Measurements from ENCODE around the gene CABP1. TPM values are rescaled to one million over a fixed set of nuclear protein-coding genes. Genes with fewer than 3 reads are reported as not detected.

The CABP1 gene
- total and polyA plus RNA-seq, 10 of the 15 experiments (the other 5 are each of a cell fraction or from before 2014, with no cell fraction given), result 0.16 to 2.4 (median 0.80) TPM; not detected in 2

Other genes starting within 250 kb of the CABP1 start
Only the 7 nearest of the 11 such genes appear.
- 217 and 280 TPM in 2 replicates for gene DYNLL1, start 144.5 kb upstream of the CABP1 start, total RNA-seq (2014; rRNA removed)
- 341 and 355 TPM in 2 replicates for gene DYNLL1, start 144.5 kb upstream of the CABP1 start, total RNA-seq (2014; rRNA removed; fragmentation: Illumina TruSeq; extraction: Trizol)
- gene DYNLL1, start 144.5 kb upstream of the CABP1 start, total RNA-seq (2021), result 239 and 249 TPM in 2 replicates
- gene DYNLL1, start 144.5 kb upstream of the CABP1 start, polyA plus RNA-seq (2011; rRNA removed), result 366 and 389 TPM in 2 replicates
- 351 and 393 TPM in 2 replicates for gene DYNLL1, start 144.5 kb upstream of the CABP1 start, polyA plus RNA-seq (2014; fragmentation: Illumina TruSeq; extraction: Trizol)
- 100 to 1,000 TPM; 744 to 796 TPM for gene DYNLL1, start 144.5 kb upstream of the CABP1 start, polyA plus RNA-seq (2014; fragmentation: Nextera tagmentation; extraction: Ambion mirVana)
- 342 and 435 TPM in 2 replicates for gene DYNLL1, start 144.5 kb upstream of the CABP1 start, polyA plus RNA-seq (2014; rRNA removed)
- 100 to 1,000 TPM; 586 to 593 TPM for gene DYNLL1, start 144.5 kb upstream of the CABP1 start, polyA plus RNA-seq (2016; fragmentation: Nextera tagmentation; extraction: Ambion mirVana)
- gene COQ5, start 111.5 kb upstream of the CABP1 start, total RNA-seq (2014; rRNA removed), result 43.2 and 47.8 TPM in 2 replicates
- 35.6 and 38.6 TPM in 2 replicates for gene COQ5, start 111.5 kb upstream of the CABP1 start, total RNA-seq (2014; rRNA removed; fragmentation: Illumina TruSeq; extraction: Trizol)
- gene COQ5, start 111.5 kb upstream of the CABP1 start, total RNA-seq (2021), result 30.0 and 32.1 TPM in 2 replicates
- 50.2 and 66.1 TPM in 2 replicates for gene COQ5, start 111.5 kb upstream of the CABP1 start, polyA plus RNA-seq (2011; rRNA removed)
- gene COQ5, start 111.5 kb upstream of the CABP1 start, polyA plus RNA-seq (2014; fragmentation: Illumina TruSeq; extraction: Trizol), result 38.0 and 38.1 TPM in 2 replicates
- gene COQ5, start 111.5 kb upstream of the CABP1 start, polyA plus RNA-seq (2014; fragmentation: Nextera tagmentation; extraction: Ambion mirVana), result 10 to 100 TPM; 24.8 to 32.8 TPM
- 30.4 and 37.6 TPM in 2 replicates for gene COQ5, start 111.5 kb upstream of the CABP1 start, polyA plus RNA-seq (2014; rRNA removed)
- gene COQ5, start 111.5 kb upstream of the CABP1 start, polyA plus RNA-seq (2016; fragmentation: Nextera tagmentation; extraction: Ambion mirVana), result 10 to 100 TPM; 66.1 to 69.3 TPM
- gene RNF10, start 106.3 kb upstream of the CABP1 start, total RNA-seq (2014; rRNA removed), result 39.6 and 48.2 TPM in 2 replicates
- 43.9 and 52.5 TPM in 2 replicates for gene RNF10, start 106.3 kb upstream of the CABP1 start, total RNA-seq (2014; rRNA removed; fragmentation: Illumina TruSeq; extraction: Trizol)
- gene RNF10, start 106.3 kb upstream of the CABP1 start, total RNA-seq (2021), result 118 and 127 TPM in 2 replicates
- gene RNF10, start 106.3 kb upstream of the CABP1 start, polyA plus RNA-seq (2011; rRNA removed), result 64.4 and 70.8 TPM in 2 replicates
- 91.2 and 98.5 TPM in 2 replicates for gene RNF10, start 106.3 kb upstream of the CABP1 start, polyA plus RNA-seq (2014; fragmentation: Illumina TruSeq; extraction: Trizol)
- 10 to 100 TPM; 55.3 to 58.3 TPM for gene RNF10, start 106.3 kb upstream of the CABP1 start, polyA plus RNA-seq (2014; fragmentation: Nextera tagmentation; extraction: Ambion mirVana)
- 56.5 and 57.1 TPM in 2 replicates for gene RNF10, start 106.3 kb upstream of the CABP1 start, polyA plus RNA-seq (2014; rRNA removed)
- 100 to 1,000 TPM; 109 to 116 TPM for gene RNF10, start 106.3 kb upstream of the CABP1 start, polyA plus RNA-seq (2016; fragmentation: Nextera tagmentation; extraction: Ambion mirVana)
- gene POP5, start 59.2 kb upstream of the CABP1 start, total RNA-seq (2014; rRNA removed), result 64.6 and 73.9 TPM in 2 replicates
- gene POP5, start 59.2 kb upstream of the CABP1 start, total RNA-seq (2014; rRNA removed; fragmentation: Illumina TruSeq; extraction: Trizol), result 50.3 and 51.0 TPM in 2 replicates
- gene POP5, start 59.2 kb upstream of the CABP1 start, total RNA-seq (2021), result 52.8 and 59.2 TPM in 2 replicates
- 75.2 and 85.6 TPM in 2 replicates for gene POP5, start 59.2 kb upstream of the CABP1 start, polyA plus RNA-seq (2011; rRNA removed)
- gene POP5, start 59.2 kb upstream of the CABP1 start, polyA plus RNA-seq (2014; fragmentation: Illumina TruSeq; extraction: Trizol), result 39.7 and 50.9 TPM in 2 replicates
- gene POP5, start 59.2 kb upstream of the CABP1 start, polyA plus RNA-seq (2014; fragmentation: Nextera tagmentation; extraction: Ambion mirVana), result 100 to 1,000 TPM; 217 to 234 TPM
- gene POP5, start 59.2 kb upstream of the CABP1 start, polyA plus RNA-seq (2014; rRNA removed), result 69.0 and 81.8 TPM in 2 replicates
- gene POP5, start 59.2 kb upstream of the CABP1 start, polyA plus RNA-seq (2016; fragmentation: Nextera tagmentation; extraction: Ambion mirVana), result 100 to 1,000 TPM; 138 to 148 TPM
- gene MLEC, start 46.5 kb downstream of the CABP1 start, total RNA-seq (2014; rRNA removed), result 76.4 and 84.6 TPM in 2 replicates
- 95.2 and 99.8 TPM in 2 replicates for gene MLEC, start 46.5 kb downstream of the CABP1 start, total RNA-seq (2014; rRNA removed; fragmentation: Illumina TruSeq; extraction: Trizol)
- 131 and 140 TPM in 2 replicates for gene MLEC, start 46.5 kb downstream of the CABP1 start, total RNA-seq (2021)
- 149 and 154 TPM in 2 replicates for gene MLEC, start 46.5 kb downstream of the CABP1 start, polyA plus RNA-seq (2011; rRNA removed)
- gene MLEC, start 46.5 kb downstream of the CABP1 start, polyA plus RNA-seq (2014; fragmentation: Illumina TruSeq; extraction: Trizol), result 107 and 152 TPM in 2 replicates
- gene MLEC, start 46.5 kb downstream of the CABP1 start, polyA plus RNA-seq (2014; fragmentation: Nextera tagmentation; extraction: Ambion mirVana), result 10 to 100 TPM; 26.7 to 28.2 TPM
- gene MLEC, start 46.5 kb downstream of the CABP1 start, polyA plus RNA-seq (2014; rRNA removed), result 61.4 and 64.4 TPM in 2 replicates
- gene MLEC, start 46.5 kb downstream of the CABP1 start, polyA plus RNA-seq (2016; fragmentation: Nextera tagmentation; extraction: Ambion mirVana), result 100 to 1,000 TPM; 158 to 172 TPM
- 8.7 and 10.3 TPM in 2 replicates for gene UNC119B, start 69.8 kb downstream of the CABP1 start, total RNA-seq (2014; rRNA removed)
- gene UNC119B, start 69.8 kb downstream of the CABP1 start, total RNA-seq (2014; rRNA removed; fragmentation: Illumina TruSeq; extraction: Trizol), result 10.1 and 10.6 TPM in 2 replicates
- gene UNC119B, start 69.8 kb downstream of the CABP1 start, total RNA-seq (2021), result 22.4 and 23.3 TPM in 2 replicates
- gene UNC119B, start 69.8 kb downstream of the CABP1 start, polyA plus RNA-seq (2011; rRNA removed), result 31.5 and 31.7 TPM in 2 replicates
- 16.3 and 17.9 TPM in 2 replicates for gene UNC119B, start 69.8 kb downstream of the CABP1 start, polyA plus RNA-seq (2014; fragmentation: Illumina TruSeq; extraction: Trizol)
- gene UNC119B, start 69.8 kb downstream of the CABP1 start, polyA plus RNA-seq (2014; fragmentation: Nextera tagmentation; extraction: Ambion mirVana), result 1 to 10 TPM; 4.3 to 8.5 TPM
- 20.8 and 23.9 TPM in 2 replicates for gene UNC119B, start 69.8 kb downstream of the CABP1 start, polyA plus RNA-seq (2014; rRNA removed)
- gene UNC119B, start 69.8 kb downstream of the CABP1 start, polyA plus RNA-seq (2016; fragmentation: Nextera tagmentation; extraction: Ambion mirVana), result 1 to 10 TPM; 5.9 to 7.6 TPM
- gene ACADS, start 85.2 kb downstream of the CABP1 start, total RNA-seq (2014; rRNA removed), result 17.1 and 18.1 TPM in 2 replicates
- 4.1 and 5.0 TPM in 2 replicates for gene ACADS, start 85.2 kb downstream of the CABP1 start, total RNA-seq (2014; rRNA removed; fragmentation: Illumina TruSeq; extraction: Trizol)
- 14.7 and 15.4 TPM in 2 replicates for gene ACADS, start 85.2 kb downstream of the CABP1 start, total RNA-seq (2021)
- gene ACADS, start 85.2 kb downstream of the CABP1 start, polyA plus RNA-seq (2011; rRNA removed), result 2.6 and 5.0 TPM in 2 replicates
- gene ACADS, start 85.2 kb downstream of the CABP1 start, polyA plus RNA-seq (2014; fragmentation: Illumina TruSeq; extraction: Trizol), result 0.40 and 2.4 TPM in 2 replicates
- gene ACADS, start 85.2 kb downstream of the CABP1 start, polyA plus RNA-seq (2014; fragmentation: Nextera tagmentation; extraction: Ambion mirVana), result under 1 TPM; 0.05 to 0.38 TPM
- gene ACADS, start 85.2 kb downstream of the CABP1 start, polyA plus RNA-seq (2014; rRNA removed), result 15.3 and 16.0 TPM in 2 replicates
- 10 to 100 TPM; 16.5 to 18.1 TPM for gene ACADS, start 85.2 kb downstream of the CABP1 start, polyA plus RNA-seq (2016; fragmentation: Nextera tagmentation; extraction: Ambion mirVana)